HG03095 (cell line): ENCODE data around the gene MRPL28.
"Not testable (repeated sequence)": the region's sequence is repeated elsewhere in the genome, so short reads cannot be mapped to it uniquely, and the experiment has no call there.

Experiments used
- ATAC-seq: cut with Tn5 transposase; IDR thresholded peaks from one replicate; pipeline ENCODE4 v1.9.1; 2021; ENCODE audit warnings: moderate library complexity; ENCODE audit not compliant: unreplicated experiment

MRPL28 gene

GRCh38 chr16:341095-341973, 29.0 kb downstream of the MRPL28 start:
- not testable (repeated sequence) for ATAC-seq

DNA sequence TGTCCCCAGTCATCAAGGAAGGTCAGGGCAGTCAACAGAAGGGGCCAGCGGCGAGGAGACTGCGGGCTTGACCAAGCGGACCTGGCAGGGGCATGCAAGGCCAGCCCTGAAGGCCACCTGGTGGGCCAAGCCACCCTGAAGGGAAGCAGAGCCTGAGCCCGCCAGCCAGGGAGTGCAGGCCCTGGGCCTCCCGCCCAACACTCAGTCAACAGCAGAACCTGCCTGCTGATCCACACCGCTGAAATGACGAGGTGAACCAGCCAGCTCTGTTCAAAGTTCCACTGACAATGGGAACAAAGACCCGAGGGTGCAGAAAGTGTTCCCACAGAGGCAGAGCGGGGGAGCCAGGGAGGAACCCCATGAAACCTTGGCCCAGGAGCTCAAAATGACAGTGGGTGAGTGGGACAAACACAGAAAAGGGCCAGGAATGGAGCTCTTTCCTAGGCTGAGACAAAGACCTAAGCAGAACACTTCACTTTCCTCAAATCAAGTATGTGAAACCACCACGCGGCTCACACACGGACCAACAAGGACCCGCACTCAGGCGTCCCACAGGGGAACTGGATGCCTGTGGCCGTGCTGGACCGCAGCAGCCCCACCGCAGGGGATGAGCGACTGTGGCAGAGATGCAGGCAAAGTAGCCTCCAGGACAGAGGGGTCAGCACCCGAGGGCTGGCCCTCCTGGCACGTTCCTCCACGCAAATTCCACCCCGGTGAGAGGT, 29.8 kb downstream of the MRPL28 start:
- ATAC-seq = no peak

DNA sequence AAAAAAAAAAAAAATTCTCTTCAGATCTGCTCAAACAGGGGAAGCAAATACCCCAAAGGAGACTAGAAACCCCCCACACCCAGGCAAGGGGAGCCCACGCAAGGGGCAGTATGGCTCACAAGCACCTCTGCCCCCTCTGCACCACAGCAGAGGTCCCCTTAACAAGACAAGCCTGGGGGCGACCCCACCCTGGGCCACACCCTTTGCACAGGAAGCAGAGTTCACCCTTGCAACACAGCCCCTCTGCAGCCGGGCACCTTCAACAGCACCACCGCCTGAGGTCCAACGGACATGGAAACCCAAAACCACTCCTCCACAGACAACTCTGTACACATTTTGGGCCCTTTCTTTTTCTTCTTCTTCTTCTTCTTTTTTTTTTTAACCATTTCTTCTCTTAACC, 30.7 kb downstream of the MRPL28 start:
- no peak for ATAC-seq

GRCh38 chr16:337975-338575, 32.3 kb downstream of the MRPL28 start:
- ATAC-seq = no peak

- no peak for ATAC-seq
Measured at GRCh38 chr16:337437-337836, 32.9 kb downstream of the MRPL28 start.

GRCh38 chr16:336269-336668, 34.1 kb downstream of the MRPL28 start:
- no peak for ATAC-seq

GRCh38 chr16:334861-335632, 35.3 kb downstream of the MRPL28 start:
- ATAC-seq = not testable (repeated sequence)

DNA sequence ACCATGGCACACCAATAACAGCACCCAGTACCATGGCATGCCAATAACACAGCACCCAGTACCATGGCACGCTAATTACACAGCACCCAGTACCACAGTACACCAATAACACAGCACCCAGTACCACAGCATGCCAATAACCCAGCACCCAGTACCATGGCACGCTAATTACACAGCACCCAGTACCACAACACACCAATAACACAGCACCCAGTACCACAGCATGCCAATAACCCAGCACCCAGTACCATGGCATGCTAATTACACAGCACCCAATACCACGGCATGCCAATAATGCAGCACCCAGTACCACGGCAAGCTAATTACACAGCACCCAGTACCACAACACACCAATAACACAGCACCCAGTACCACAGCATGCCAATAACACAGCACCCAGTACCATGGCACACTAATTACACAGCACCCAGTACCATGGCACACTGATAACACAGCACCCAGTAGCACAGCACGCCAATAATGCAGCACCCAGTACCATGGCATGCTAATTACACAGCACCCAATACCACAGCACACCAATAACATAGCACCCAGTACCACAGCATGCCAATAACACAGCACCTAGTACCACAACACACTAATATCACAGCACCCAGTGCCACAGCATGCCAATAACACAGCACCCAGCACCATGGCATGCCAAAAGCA, 36.0 kb downstream of the MRPL28 start:
- ATAC-seq = not testable (repeated sequence)

- ATAC-seq = no peak
Measured at GRCh38 chr16:333406-334094, 36.8 kb downstream of the MRPL28 start.

GRCh38 chr16:331181-331814, 39.0 kb downstream of the MRPL28 start:
- ATAC-seq = not testable (repeated sequence)

DNA sequence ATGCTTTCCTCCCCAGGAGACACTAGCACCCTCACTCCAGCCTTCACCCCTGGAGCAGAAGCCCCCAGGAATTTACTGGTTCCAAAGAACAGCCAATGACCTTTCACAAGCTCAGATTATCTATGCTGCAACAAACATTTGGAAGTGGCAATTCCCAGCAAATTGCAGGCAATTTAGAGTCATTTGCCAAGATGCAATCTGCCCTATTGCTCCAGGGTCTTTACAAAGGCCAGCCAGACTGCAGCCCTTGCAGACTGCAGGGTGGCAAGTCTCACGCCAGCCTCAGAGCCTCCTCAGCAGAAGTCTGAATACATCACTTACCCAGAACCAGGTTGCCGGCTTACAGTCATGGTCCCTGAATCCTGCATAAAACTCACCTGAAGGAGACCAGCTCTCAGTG, 39.6 kb downstream of the MRPL28 start:
- ATAC-seq = no peak

GRCh38 chr16:325375-326145, 44.8 kb downstream of the MRPL28 start:
- ATAC-seq = no peak

GRCh38 chr16:324451-325334, 45.6 kb downstream of the MRPL28 start:
- peak; percentile 48 for ATAC-seq

GRCh38 chr16:324201-324450, 46.2 kb downstream of the MRPL28 start:
- ATAC-seq = no peak

GRCh38 chr16:322476-323143, 47.7 kb downstream of the MRPL28 start:
- no peak for ATAC-seq

GRCh38 chr16:321532-321931, 48.8 kb downstream of the MRPL28 start:
- no peak for ATAC-seq

- ATAC-seq = no peak
Measured at GRCh38 chr16:320206-320605, 50.1 kb downstream of the MRPL28 start.
